Measurements from ENCODE around the gene SBF2.
A peak's percentile ranks its signal among the peaks of the same experiment; 100 is the strongest.

Gene SBF2

DNA sequence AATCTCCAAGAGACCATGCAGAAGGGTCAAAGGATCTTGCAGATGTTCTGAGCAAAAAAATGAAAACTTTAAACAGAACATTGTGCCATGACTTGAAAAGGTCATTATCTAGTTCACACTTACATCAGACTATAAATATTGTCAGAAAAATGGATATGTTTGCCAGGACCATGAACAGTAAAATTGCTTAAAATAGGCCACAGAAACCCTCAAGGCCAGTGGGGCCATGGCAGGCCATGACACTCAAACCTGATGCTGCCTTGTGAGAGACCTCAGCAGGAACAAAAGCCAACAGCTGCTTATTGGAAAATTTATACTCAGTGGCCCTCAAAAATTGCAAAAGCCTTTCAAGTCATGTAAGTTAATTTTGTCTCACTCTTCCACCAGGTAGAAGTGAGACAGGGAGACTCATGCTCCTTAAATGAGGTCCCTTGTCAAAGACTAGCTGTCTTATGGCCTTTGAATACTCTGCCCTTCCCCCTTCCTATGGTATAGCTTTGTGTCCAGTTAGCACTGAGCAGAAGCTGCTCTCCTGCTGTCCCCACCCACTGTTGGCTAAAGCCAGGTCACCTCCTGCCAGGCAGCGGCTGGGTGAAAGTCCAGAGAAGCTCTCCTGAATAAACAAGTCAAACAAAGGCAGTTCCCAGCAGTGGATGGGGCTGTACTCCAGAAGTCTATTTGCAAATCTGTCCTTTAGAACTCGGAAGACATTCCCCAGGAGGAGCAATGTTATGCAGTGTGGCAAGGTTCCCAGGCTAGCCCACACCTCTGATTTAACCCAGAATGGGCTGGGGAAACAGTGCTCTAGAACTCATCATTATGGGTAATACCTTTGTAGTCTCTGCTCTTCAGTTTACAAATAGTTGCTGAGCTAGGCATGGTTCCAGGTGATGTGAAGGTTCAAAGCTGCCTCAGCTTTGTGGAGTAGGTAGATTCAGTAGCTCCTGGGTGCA is 32.3 kb upstream of the SBF2 start:
- no peak overlapping the region for H3K4me3 ChIP-seq (ENCODE audit: low read length)
- H3K27ac ChIP-seq (ENCODE audit: low read length): no peak overlapping the region
- no peaks in the 10 kb centered on the region for H4K20me1 ChIP-seq (ENCODE audit: insufficient read depth, low read length)
- H3K9me3 ChIP-seq (ENCODE audit: insufficient read depth, low read length): no peaks in the 10 kb centered on the region
- no peak overlapping the region for H3K9ac ChIP-seq (ENCODE audit: low read length)
- H3K4me1 ChIP-seq (ENCODE audit: low read length): peaks cover 15% of the 10 kb centered on the region
- TF ChIP-seq EZH2phosphoT487 (IDR thresholded peaks at IDR 0.05; ENCODE audit: low read depth): no peak
- no peak for TF ChIP-seq CTCF (IDR thresholded peaks at IDR 0.05; ENCODE audit: low read depth, low read length)
- H3K27me3 ChIP-seq (ENCODE audit: low read depth, low read length): peaks cover 43% of the 10 kb centered on the region
- H3K79me2 ChIP-seq (ENCODE audit: low read length): no peaks in the 10 kb centered on the region
- H2AFZ ChIP-seq (ENCODE audit: low read depth, low read length): no peak overlapping the region
- H3K4me2 ChIP-seq (ENCODE audit: low read length): no peak overlapping the region
- H3K36me3 ChIP-seq (replicated peaks; ENCODE audit: low read depth, low read length): no peaks in the 10 kb centered on the region

- peaks cover 43% of the 10 kb centered on the region for H3K27me3 ChIP-seq (ENCODE audit: low read depth, low read length)
- H3K4me3 ChIP-seq (ENCODE audit: low read length): no peak overlapping the region
- no peaks in the 10 kb centered on the region for H3K79me2 ChIP-seq (ENCODE audit: low read length)
- TF ChIP-seq CTCF (IDR thresholded peaks at IDR 0.05; ENCODE audit: low read depth, low read length): no peak
- H3K9me3 ChIP-seq (ENCODE audit: insufficient read depth, low read length): no peaks in the 10 kb centered on the region
- H4K20me1 ChIP-seq (ENCODE audit: insufficient read depth, low read length): no peaks in the 10 kb centered on the region
- no peak overlapping the region for H3K27ac ChIP-seq (ENCODE audit: low read length)
- H3K9ac ChIP-seq (ENCODE audit: low read length): no peak overlapping the region
- H3K4me2 ChIP-seq (ENCODE audit: low read length): no peak overlapping the region
- no peak overlapping the region for H2AFZ ChIP-seq (ENCODE audit: low read depth, low read length)
- peaks cover 15% of the 10 kb centered on the region for H3K4me1 ChIP-seq (ENCODE audit: low read length)
- H3K36me3 ChIP-seq (replicated peaks; ENCODE audit: low read depth, low read length): no peaks in the 10 kb centered on the region
These were observed 31.4 kb upstream of the SBF2 start for GRCh38 chr11:10325277-10326011.

DNA sequence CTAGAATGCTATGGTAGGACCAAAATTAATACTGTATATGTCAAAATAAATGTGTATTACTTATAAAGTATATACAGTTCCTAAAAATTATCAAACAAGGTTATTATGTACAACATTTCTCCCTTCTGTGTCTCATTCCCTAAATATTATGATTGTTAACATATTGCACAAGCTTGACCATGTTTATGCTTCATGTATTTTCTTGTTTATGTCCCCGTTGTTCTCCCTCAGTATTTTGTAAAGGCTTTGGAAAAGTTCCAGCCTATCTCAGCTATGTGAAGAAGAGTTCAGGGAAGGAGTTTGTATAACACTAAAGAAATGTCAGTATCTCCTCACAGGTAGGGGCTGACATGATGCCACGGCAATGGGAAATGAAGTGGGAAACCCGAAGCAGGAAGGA is 30.5 kb upstream of the SBF2 start:
- no peaks in the 10 kb centered on the region for H4K20me1 ChIP-seq (ENCODE audit: insufficient read depth, low read length)
- H3K27ac ChIP-seq (ENCODE audit: low read length): no peak overlapping the region
- H3K9me3 ChIP-seq (ENCODE audit: insufficient read depth, low read length): no peaks in the 10 kb centered on the region
- TF ChIP-seq EZH2phosphoT487 (IDR thresholded peaks at IDR 0.05; ENCODE audit: low read depth) (no peak), CTCF (IDR thresholded peaks at IDR 0.05; ENCODE audit: low read depth, low read length) (no peak)
- H3K4me1 ChIP-seq (ENCODE audit: low read length): peaks cover 15% of the 10 kb centered on the region
- no peaks in the 10 kb centered on the region for H3K36me3 ChIP-seq (replicated peaks; ENCODE audit: low read depth, low read length)
- peaks cover 43% of the 10 kb centered on the region for H3K27me3 ChIP-seq (ENCODE audit: low read depth, low read length)
- H2AFZ ChIP-seq (ENCODE audit: low read depth, low read length): no peak overlapping the region
- no peak overlapping the region for H3K9ac ChIP-seq (ENCODE audit: low read length)
- no peak overlapping the region for H3K4me3 ChIP-seq (ENCODE audit: low read length)
- no peaks in the 10 kb centered on the region for H3K79me2 ChIP-seq (ENCODE audit: low read length)
- H3K4me2 ChIP-seq (ENCODE audit: low read length): no peak overlapping the region

GRCh38 chr11:10323793-10324170 is 29.8 kb upstream of the SBF2 start:
- Histone ChIP-seq H3K9me3 (ENCODE audit: insufficient read depth, low read length) (no peaks in the 10 kb centered on the region), H4K20me1 (ENCODE audit: insufficient read depth, low read length) (no peaks in the 10 kb centered on the region), H3K79me2 (ENCODE audit: low read length) (no peaks in the 10 kb centered on the region), H3K27ac (ENCODE audit: low read length) (no peak overlapping the region), H3K36me3 (replicated peaks; ENCODE audit: low read depth, low read length) (no peaks in the 10 kb centered on the region), H2AFZ (ENCODE audit: low read depth, low read length) (no peak overlapping the region), H3K4me2 (ENCODE audit: low read length) (0 out of 2 replicates have a peak overlapping the region, but pooled peaks have one; percentile 50), H3K4me3 (ENCODE audit: low read length) (no peak overlapping the region), H3K27me3 (ENCODE audit: low read depth, low read length) (peaks cover 41% of the 10 kb centered on the region), H3K4me1 (ENCODE audit: low read length) (peaks cover 22% of the 10 kb centered on the region), H3K9ac (ENCODE audit: low read length) (no peak overlapping the region)
- TF ChIP-seq CTCF (IDR thresholded peaks at IDR 0.05; ENCODE audit: low read depth, low read length): no peak
- no peak for TF ChIP-seq EZH2phosphoT487 (IDR thresholded peaks at IDR 0.05; ENCODE audit: low read depth)
